Heart left ventricle (tissue), 13 donors: Measurements from ENCODE around the gene FNDC11.

Experiments
- POLR2A ChIP-seq, 2 donors: fragments of 450-650 bp; IDR thresholded peaks; one replicate each; pipeline ENCODE4 v1.6.1; 2017; ENCODE audit warnings: antibody characterized with exemption in 2 of 2, mild to moderate bottlenecking in 2 of 2, moderate library complexity in 2 of 2
- TF ChIP-seq, protein P1 (sequence below), 12 donors: fragments of 200-600 bp; sonication (generic) in 4 of 12; IDR thresholded peaks; one replicate each; pipeline versions ENCODE4 v1.5.0 to v1.8.0; 2018 to 2022; ENCODE audit warnings: antibody characterized with exemption in 12 of 12, mild to moderate bottlenecking in 5 of 12
- donor health status: ischemic (EF 13 %, LVEDD 7.1; RV severe dilation, severe dysfunction).
- donor health status: DM: no; HTN: yes; CAD: no.
- donor health status: DM: no; HTN: no; CAD: no.
- donor health status: ischemic (EF 25% LVEDD 6.9; RV normal size, moderate dysfunction).
- donor health status: ischemic (EF 25% LVEDD 5.7; RV mildly dilated, moderate dysfunction).
- donor health status: ischemic (EF 35%, LVEDD 5.7; RV mildly dilated, moderate dysfunction).
- donor health status: nonischemic (EF 11% LVEDD 7.7; RV severe dilation, severe dysfunction).
- donor health status: DM: yes; HTN: yes; CAD: no.
- donor health status: PGD.
- donor health status: ischemic (EF 29% LVEDD 5.4; RV normal size, mild dysfunction).
- donor health status: nonischemic (EF 23%, LVEDD 6.1; RV moderate dilation, normal function).

DNA sequence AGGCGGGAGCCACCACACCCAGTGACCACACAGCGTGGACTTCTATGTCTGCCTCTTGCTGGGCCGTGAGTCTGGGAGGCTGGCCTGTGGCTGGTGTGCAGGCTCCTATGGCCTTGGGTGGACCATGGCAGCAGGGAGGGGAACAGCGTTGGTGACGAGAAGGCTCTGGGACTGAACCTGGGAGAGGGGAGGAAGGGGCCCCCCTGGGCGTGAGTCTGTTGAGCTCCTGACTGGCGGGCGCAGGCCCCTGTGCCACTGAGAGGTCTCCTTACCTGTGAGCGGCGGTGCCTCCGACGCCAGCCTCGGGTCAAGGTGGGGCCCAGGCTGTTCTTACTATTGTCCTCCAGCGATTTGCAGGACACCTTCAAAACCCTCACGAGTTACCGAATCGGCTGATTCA lies 32.8 kb downstream of the FNDC11 start:
- TF ChIP-seq POLR2A (IDR thresholded peaks at IDR 0.05) = no peak
- TF ChIP-seq, protein P1, sequence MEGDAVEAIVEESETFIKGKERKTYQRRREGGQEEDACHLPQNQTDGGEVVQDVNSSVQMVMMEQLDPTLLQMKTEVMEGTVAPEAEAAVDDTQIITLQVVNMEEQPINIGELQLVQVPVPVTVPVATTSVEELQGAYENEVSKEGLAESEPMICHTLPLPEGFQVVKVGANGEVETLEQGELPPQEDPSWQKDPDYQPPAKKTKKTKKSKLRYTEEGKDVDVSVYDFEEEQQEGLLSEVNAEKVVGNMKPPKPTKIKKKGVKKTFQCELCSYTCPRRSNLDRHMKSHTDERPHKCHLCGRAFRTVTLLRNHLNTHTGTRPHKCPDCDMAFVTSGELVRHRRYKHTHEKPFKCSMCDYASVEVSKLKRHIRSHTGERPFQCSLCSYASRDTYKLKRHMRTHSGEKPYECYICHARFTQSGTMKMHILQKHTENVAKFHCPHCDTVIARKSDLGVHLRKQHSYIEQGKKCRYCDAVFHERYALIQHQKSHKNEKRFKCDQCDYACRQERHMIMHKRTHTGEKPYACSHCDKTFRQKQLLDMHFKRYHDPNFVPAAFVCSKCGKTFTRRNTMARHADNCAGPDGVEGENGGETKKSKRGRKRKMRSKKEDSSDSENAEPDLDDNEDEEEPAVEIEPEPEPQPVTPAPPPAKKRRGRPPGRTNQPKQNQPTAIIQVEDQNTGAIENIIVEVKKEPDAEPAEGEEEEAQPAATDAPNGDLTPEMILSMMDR (IDR thresholded peaks at IDR 0.05) = no peak
